Measurements from ENCODE around the gene EIF4G3. TPM values are rescaled to one million over a fixed set of nuclear protein-coding genes. Genes with fewer than 3 reads are reported as not detected.
"Not testable (repeated sequence)": the region's sequence is repeated elsewhere in the genome, so short reads cannot be mapped to it uniquely, and the experiment has no call there.

EIF4G3 gene
- total RNA-seq, 4 donors from 2014 or later: 68.9 to 110 (median 104) TPM

DNA sequence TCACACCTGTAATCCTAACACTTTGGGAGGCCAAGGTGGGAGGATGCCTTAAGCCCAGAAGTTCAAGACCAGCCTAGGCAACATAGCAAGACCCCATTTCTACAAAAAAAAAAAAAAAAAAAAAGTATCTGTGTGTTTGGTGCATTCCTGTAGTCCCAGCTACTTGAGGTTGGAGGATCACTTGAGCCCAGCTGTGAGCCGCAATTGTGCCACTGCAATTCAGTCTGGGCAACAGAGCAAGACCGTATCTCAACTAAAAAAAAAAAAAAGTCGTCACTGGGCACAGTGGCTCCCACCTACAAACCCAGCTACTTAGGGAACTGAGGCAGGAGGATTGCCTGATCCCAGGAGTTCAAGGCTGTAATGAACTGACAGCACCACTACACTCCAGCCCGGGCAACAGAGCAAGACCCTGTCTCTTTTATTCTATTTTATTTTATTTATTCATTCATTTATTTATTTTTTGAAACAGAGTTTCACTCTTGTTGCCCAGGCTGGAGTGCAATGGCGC is 8.6 kb upstream of the EIF4G3 start:
- no peaks in the 10 kb centered on the region for H3K9me3 ChIP-seq
- intact Hi-C loops (cut with DNase I): no loop called here
- TF ChIP-seq, protein P1, sequence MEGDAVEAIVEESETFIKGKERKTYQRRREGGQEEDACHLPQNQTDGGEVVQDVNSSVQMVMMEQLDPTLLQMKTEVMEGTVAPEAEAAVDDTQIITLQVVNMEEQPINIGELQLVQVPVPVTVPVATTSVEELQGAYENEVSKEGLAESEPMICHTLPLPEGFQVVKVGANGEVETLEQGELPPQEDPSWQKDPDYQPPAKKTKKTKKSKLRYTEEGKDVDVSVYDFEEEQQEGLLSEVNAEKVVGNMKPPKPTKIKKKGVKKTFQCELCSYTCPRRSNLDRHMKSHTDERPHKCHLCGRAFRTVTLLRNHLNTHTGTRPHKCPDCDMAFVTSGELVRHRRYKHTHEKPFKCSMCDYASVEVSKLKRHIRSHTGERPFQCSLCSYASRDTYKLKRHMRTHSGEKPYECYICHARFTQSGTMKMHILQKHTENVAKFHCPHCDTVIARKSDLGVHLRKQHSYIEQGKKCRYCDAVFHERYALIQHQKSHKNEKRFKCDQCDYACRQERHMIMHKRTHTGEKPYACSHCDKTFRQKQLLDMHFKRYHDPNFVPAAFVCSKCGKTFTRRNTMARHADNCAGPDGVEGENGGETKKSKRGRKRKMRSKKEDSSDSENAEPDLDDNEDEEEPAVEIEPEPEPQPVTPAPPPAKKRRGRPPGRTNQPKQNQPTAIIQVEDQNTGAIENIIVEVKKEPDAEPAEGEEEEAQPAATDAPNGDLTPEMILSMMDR (IDR thresholded peaks at IDR 0.05): no peak
- TF ChIP-seq POLR2A (IDR thresholded peaks at IDR 0.05): no peak
- H3K4me3 ChIP-seq (replicated peaks in 1 of 3): no peak overlapping the region
- H3K27me3 ChIP-seq: no peaks in the 10 kb centered on the region
- 56 to 61% methylated on average over 5 of the region's 5 CpGs for WGBS, 2 donors
- DNase-seq: peak; percentile 81 to 82
- H3K4me1 ChIP-seq: peaks cover 11 to 14% of the 10 kb centered on the region in 2 donors
- H3K27ac ChIP-seq: no peak overlapping the region
- no peaks in the 10 kb centered on the region for H3K36me3 ChIP-seq

DNA sequence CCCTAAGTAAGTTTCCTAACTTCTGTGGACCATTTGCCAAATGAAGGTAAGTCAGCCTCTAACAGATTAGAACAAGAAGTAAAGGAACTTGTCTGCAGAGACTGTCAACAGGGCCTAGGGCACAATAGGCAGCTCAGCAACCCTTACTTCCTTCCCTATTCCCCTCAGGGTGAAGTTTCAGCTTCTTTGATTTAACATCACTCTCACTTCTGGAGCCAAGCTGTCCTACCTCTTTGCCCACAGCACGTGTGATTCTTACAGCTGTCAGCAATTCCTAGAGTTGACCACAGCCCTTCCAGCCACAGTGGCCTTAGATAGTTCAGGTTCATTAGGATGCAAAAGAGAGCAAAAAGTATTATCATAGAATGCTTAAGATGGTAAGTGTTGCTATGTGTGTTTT is 7.6 kb upstream of the EIF4G3 start:
- no peak overlapping the region for H3K27ac ChIP-seq
- no peaks in the 10 kb centered on the region for H3K27me3 ChIP-seq
- no peak for DNase-seq
- intact Hi-C loops (cut with DNase I): no loop called here
- TF ChIP-seq, protein P1 (IDR thresholded peaks at IDR 0.05): no peak
- TF ChIP-seq POLR2A (IDR thresholded peaks at IDR 0.05): no peak
- no peaks in the 10 kb centered on the region for H3K36me3 ChIP-seq
- H3K9me3 ChIP-seq: no peaks in the 10 kb centered on the region
- no peak overlapping the region for H3K4me3 ChIP-seq (replicated peaks in 1 of 3)
- H3K4me1 ChIP-seq: peaks cover 11 to 14% of the 10 kb centered on the region in 2 donors
- WGBS, 2 donors: 10 to 24% methylated on average over 1 of the region's 1 CpG

DNA sequence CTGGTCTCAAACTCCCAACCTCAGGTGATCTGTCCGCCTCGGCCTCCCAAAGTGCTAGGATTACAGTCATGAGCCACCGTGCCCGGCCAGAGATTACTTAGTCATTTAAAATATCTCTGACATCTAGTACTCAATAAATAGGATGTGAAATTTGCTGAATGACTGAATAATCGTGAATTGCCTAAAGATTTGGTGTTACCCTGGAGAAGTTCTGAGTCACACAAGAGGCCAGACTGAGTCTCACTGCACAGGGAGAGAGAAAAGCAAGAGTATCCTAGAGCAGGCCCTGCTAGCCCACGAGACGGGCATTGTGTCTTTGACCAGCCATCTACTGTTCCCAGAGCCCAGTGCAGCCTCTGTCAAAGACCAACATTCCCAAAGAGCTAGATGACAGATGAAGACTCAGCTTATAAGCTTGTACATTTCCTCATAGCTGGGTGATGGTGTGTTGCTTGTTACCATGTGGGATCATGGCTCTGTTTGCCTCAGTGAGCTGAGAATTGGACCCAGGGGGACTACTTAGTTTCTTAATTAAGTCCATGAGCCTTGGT is 5.6 kb upstream of the EIF4G3 start:
- Histone ChIP-seq H3K9me3 (no peaks in the 10 kb centered on the region), H3K27me3 (no peaks in the 10 kb centered on the region), H3K4me3 (replicated peaks in 1 of 3) (no peak overlapping the region), H3K27ac (no peak overlapping the region), H3K36me3 (no peaks in the 10 kb centered on the region), H3K4me1 (peaks cover 12 to 14% of the 10 kb centered on the region in 2 donors)
- TF ChIP-seq, protein P1 (IDR thresholded peaks at IDR 0.05): no peak
- TF ChIP-seq POLR2A (IDR thresholded peaks at IDR 0.05): no peak
- WGBS, 2 donors: 82 to 87% methylated on average over 7 of the region's 7 CpGs
- DNase-seq: no peak
- intact Hi-C loops (cut with DNase I): no loop called here

DNA sequence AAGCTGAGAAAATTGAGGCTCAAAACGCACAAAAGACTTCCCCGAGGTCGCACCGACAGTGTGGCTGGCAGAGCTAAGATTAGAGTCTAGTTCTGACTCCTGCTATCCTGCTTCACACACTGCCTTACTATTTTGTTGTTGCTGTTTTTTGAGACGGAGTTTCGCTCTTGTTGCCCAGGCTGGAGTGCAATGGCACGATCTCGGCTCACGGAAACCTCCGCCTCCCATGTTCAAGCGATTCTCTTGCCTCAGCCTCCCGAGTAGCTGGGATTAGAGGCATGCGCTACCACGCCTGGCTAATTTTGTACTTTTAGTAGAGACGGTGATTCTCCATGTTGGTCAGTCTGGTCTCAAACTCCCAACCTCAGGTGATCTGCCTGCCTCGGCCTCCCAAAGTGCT is 1.6 kb upstream of the EIF4G3 start:
- intact Hi-C loops (cut with DNase I); H3K4me3 ChIP-seq (replicated peaks in 1 of 3); DNase-seq; H3K27ac ChIP-seq; H3K9me3 ChIP-seq; H3K27me3 ChIP-seq; H3K36me3 ChIP-seq: not testable (repeated sequence)
- 95 to 97% methylated on average over 16 of the region's 16 CpGs for WGBS, 2 donors
- peaks cover 10 to 22% of the 10 kb centered on the region in 2 donors for H3K4me1 ChIP-seq

DNA sequence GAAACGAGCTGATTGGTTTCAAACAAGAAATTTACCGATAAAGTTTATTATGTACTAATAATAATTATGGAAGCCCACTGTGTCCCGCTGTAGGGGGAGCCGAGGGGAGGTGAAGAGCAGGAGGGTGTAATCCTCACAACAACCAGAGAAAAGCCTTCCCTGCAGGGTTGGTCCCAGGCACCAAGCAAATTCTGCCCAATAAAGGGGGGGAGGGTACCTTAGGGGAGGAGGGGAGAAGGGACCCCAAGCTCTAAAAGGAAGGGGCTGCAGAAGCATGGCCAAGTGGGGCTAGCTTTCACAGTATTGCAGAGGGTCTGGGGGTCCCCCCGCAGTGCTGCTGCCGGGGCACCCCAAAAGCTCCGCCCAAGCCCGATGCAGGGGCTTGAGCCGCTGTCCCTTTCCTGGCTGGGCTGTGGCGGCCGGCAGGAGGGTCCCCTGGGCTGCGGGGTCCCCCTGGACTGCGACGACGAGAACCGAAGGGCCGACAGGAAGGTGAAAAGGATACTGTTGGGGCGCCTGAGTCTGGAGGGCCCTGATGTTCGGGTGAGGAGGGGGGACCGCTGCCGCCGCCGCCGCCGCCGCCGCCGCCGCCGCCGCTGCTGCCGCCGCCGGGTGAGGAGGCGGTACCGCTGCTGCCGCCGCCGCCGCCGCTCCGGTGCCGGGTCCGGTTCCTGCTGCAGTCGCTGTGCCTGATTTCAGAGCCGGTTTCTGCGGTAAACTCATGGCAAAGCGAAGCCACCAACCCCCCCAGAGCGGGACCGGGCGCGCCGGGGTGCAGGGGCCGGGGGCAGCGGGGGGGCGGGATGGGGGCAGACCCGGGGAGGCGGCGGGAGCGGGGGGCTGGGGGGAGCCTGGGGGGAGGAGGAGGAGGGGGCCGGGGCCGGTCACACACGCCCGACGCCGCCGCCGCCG is 771 bp downstream of the EIF4G3 start:
- Histone ChIP-seq H3K9me3 (no peaks in the 10 kb centered on the region), H3K27me3 (no peaks in the 10 kb centered on the region), H3K4me3 (replicated peaks in 1 of 3) (peak overlapping the region; percentile 17 to 85 (median 77)), H3K36me3 (no peaks in the 10 kb centered on the region), H3K4me1 (peaks cover 21 to 32% of the 10 kb centered on the region in 2 donors), H3K27ac (peak overlapping the region; percentile 89 to 96 (median 92))
- intact Hi-C loops (cut with DNase I): no loop called here
- DNase-seq: peak; percentile 37 to 51
- no peak for TF ChIP-seq POLR2A (IDR thresholded peaks at IDR 0.05)
- TF ChIP-seq, protein P1 (IDR thresholded peaks at IDR 0.05): peak in 3 of 6 experiments; percentile 5 to 18 (median 5)
- 0 to 1% methylated on average over 15 to 17 of the region's 69 CpGs for WGBS, 2 donors
